Measurements from ENCODE around the gene FAM136A. TPM values are rescaled to one million over a fixed set of nuclear protein-coding genes. Genes with fewer than 3 reads are reported as not detected.

Gene FAM136A
- total RNA-seq, 1 experiment from 2014 or later = 53.4 TPM

GRCh38 chr2:70314640-70315039, 12.8 kb upstream of the FAM136A start:
- no peaks in the 10 kb centered on the region for H3K36me3 ChIP-seq (ENCODE audit: control insufficient read depth, insufficient read depth, low read length)
- intact Hi-C loops (cut with micrococcal nuclease; ENCODE audit: unreplicated experiment) (no loop called here), in situ Hi-C loops (cut with HindIII; ENCODE audit: low pct_unique_long_range_greater_than_20kb, low sequenced_read_pairs) (no loop called here)
- H3K27me3 ChIP-seq (ENCODE audit: control insufficient read depth, insufficient read depth, low read length) = no peaks in the 10 kb centered on the region
- TF ChIP-seq SIN3A (IDR thresholded peaks at IDR 0.05; ENCODE audit: borderline replicate concordance, insufficient read depth, low read depth, low read length) = no peak
- TF ChIP-seq TCF7L2 (IDR thresholded peaks at IDR 0.05; ENCODE audit: low read depth, low read length) = no peak
- TF ChIP-seq POLR2AphosphoS5 (IDR thresholded peaks at IDR 0.05; ENCODE audit: low read depth, low read length) = no peak
- no peak for TF ChIP-seq REST (IDR thresholded peaks at IDR 0.05; ENCODE audit: insufficient read depth in 1 of 2, low read depth in 2 of 2, low read length in 1 of 2)
- no peak for TF ChIP-seq CTCF (IDR thresholded peaks at IDR 0.05)
- ChIA-PET CTCF (interaction anchor here (0.7 kb wide), 1 partner anchor 331 kb away, joined by 4 read pairs; no protein-coding TSS in a partner anchor), POLR2A (no interaction called here)
- H3K4me3 ChIP-seq (ENCODE audit: low read depth in 2 of 2, low read length in 2 of 2) = no peak overlapping the region
- H3K27ac ChIP-seq (ENCODE audit: low read length) = no peak overlapping the region
- no peaks in the 10 kb centered on the region for H3K4me1 ChIP-seq (ENCODE audit: control insufficient read depth, insufficient read depth, low read length)
- DNase-seq (ENCODE audit: low read depth, low spot score) = no peak
- H3K9me3 ChIP-seq (ENCODE audit: control insufficient read depth, insufficient read depth, low read depth, low read length) = no peaks in the 10 kb centered on the region
- ATAC-seq = no peak
- no TSS peak for BruUV-seq (replicated peaks)

GRCh38 chr2:70312560-70312959, 10.7 kb upstream of the FAM136A start:
- H3K9me3 ChIP-seq (ENCODE audit: control insufficient read depth, insufficient read depth, low read depth, low read length) = no peaks in the 10 kb centered on the region
- H3K27ac ChIP-seq (ENCODE audit: low read length) = no peak overlapping the region
- TF ChIP-seq POLR2AphosphoS5 (IDR thresholded peaks at IDR 0.05; ENCODE audit: low read depth, low read length) (no peak), SIN3A (IDR thresholded peaks at IDR 0.05; ENCODE audit: borderline replicate concordance, insufficient read depth, low read depth, low read length) (no peak), REST (IDR thresholded peaks at IDR 0.05; ENCODE audit: insufficient read depth in 1 of 2, low read depth in 2 of 2, low read length in 1 of 2) (no peak), CTCF (IDR thresholded peaks at IDR 0.05) (no peak), TCF7L2 (IDR thresholded peaks at IDR 0.05; ENCODE audit: low read depth, low read length) (no peak)
- H3K4me3 ChIP-seq (ENCODE audit: low read depth in 2 of 2, low read length in 2 of 2) = no peak overlapping the region
- in situ Hi-C loops (cut with HindIII; ENCODE audit: low pct_unique_long_range_greater_than_20kb, low sequenced_read_pairs) = no loop called here
- no peaks in the 10 kb centered on the region for H3K4me1 ChIP-seq (ENCODE audit: control insufficient read depth, insufficient read depth, low read length)
- H3K27me3 ChIP-seq (ENCODE audit: control insufficient read depth, insufficient read depth, low read length) = no peaks in the 10 kb centered on the region
- ATAC-seq (no peak), DNase-seq (ENCODE audit: low read depth, low spot score) (no peak)
- CTCF ChIA-PET = interaction anchor here (0.6 kb wide), 1 partner anchor 587 kb away, joined by 3 read pairs; no protein-coding TSS in a partner anchor
- intact Hi-C loops (cut with micrococcal nuclease; ENCODE audit: unreplicated experiment) = no loop called here
- H3K36me3 ChIP-seq (ENCODE audit: control insufficient read depth, insufficient read depth, low read length) = no peaks in the 10 kb centered on the region
- no TSS peak for BruUV-seq (replicated peaks)
- POLR2A ChIA-PET = no interaction called here

Data from Panc1 (cell line).